Mucosa of rectum (tissue), 2 donors: ENCODE measurements around the gene CD9.

Experiments
- H3K27ac ChIP-seq, 2 donors: one replicate each; pipeline ENCODE4 v1.7.0; 2013; ENCODE audit warnings: inconsistent platforms in 2 of 2, low read depth in 2 of 2, low read length in 2 of 2
- H3K27me3 ChIP-seq, 2 donors: one replicate each; pipeline ENCODE4 v1.7.0; 2013; ENCODE audit warnings: low read length in 2 of 2; ENCODE audit not compliant: control insufficient read depth in 2 of 2, insufficient read depth in 2 of 2
- H3K36me3 ChIP-seq, 2 donors: one replicate each; pipeline ENCODE4 v1.7.0; 2013; ENCODE audit warnings: low read length in 2 of 2; ENCODE audit not compliant: control insufficient read depth in 2 of 2, insufficient read depth in 2 of 2
- H3K4me1 ChIP-seq, 2 donors: one replicate each; pipeline ENCODE4 v1.7.0; 2013; ENCODE audit warnings: low read length in 2 of 2, mild to moderate bottlenecking in 1 of 2; ENCODE audit not compliant: control insufficient read depth in 2 of 2, insufficient read depth in 2 of 2
- H3K4me3 ChIP-seq, 2 donors: one replicate each; pipeline ENCODE4 v1.7.0; 2013; ENCODE audit warnings: low read length in 2 of 2
- H3K9ac ChIP-seq, 2 donors: one replicate each; pipeline ENCODE4 v1.7.0; 2013; ENCODE audit warnings: low read length in 2 of 2, low read depth in 1 of 2, mild to moderate bottlenecking in 1 of 2
- H3K9me3 ChIP-seq, 2 donors: one replicate each; pipeline ENCODE4 v1.7.0; 2013; ENCODE audit warnings: low read length in 2 of 2; ENCODE audit not compliant: control insufficient read depth in 2 of 2
- donor health status: healthy.
- donor health status: Normal muscosa, but diverticular disease.

Gene CD9

DNA sequence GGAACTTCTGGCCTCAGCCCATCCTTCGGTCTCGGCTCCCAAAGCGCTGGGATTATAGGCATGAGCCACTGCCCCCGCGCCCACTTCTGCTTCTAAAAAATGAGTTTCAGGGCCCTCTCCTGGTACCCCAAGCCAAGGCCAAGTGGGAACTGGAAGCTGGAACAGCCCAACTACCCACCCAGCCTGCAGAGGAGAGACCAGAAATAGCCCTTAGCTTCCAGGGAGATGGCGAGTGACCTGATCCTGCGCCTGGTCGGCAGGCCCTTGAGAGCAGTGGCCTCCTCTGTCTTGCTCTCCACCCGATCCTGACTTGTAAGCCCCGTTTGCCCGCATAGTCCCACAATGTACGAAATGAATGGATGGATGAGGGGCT lies 79.0 kb downstream of the CD9 start:
- peak overlapping the region in 1 of 2 donors; percentile 50 for H3K4me3 ChIP-seq
- H3K27ac ChIP-seq, result peak overlapping the region; percentile 76 to 90
- H3K9me3 ChIP-seq, result no peaks in the 10 kb centered on the region
- H3K27me3 ChIP-seq, result no peaks in the 10 kb centered on the region
- H3K4me1 ChIP-seq, result peaks cover 26 to 29% of the 10 kb centered on the region in 2 donors
- no peaks in the 10 kb centered on the region for H3K36me3 ChIP-seq
- peak overlapping the region; percentile 60 to 69 for H3K9ac ChIP-seq

- H3K27ac ChIP-seq, result peak overlapping the region; percentile 59 to 76
- peak overlapping the region in 1 of 2 donors; percentile 69 for H3K9ac ChIP-seq
- no peaks in the 10 kb centered on the region for H3K27me3 ChIP-seq
Observed at GRCh38 chr12:6279631-6280030, 79.4 kb downstream of the CD9 start.

GRCh38 chr12:6280053-6280469 lies 79.9 kb downstream of the CD9 start:
- no peaks in the 10 kb centered on the region for H3K27me3 ChIP-seq
- peaks cover 26 to 33% of the 10 kb centered on the region in 2 donors for H3K4me1 ChIP-seq
- H3K36me3 ChIP-seq, result no peaks in the 10 kb centered on the region
- H3K27ac ChIP-seq, result peak overlapping the region; percentile 59 to 76
- no peak overlapping the region for H3K4me3 ChIP-seq
- peak overlapping the region in 1 of 2 donors; percentile 69 for H3K9ac ChIP-seq
- no peaks in the 10 kb centered on the region for H3K9me3 ChIP-seq

More at GRCh38 chr12:6279631-6280030, 79.4 kb downstream of the CD9 start:
- Histone ChIP-seq H3K4me3 (no peak overlapping the region), H3K9me3 (no peaks in the 10 kb centered on the region), H3K36me3 (no peaks in the 10 kb centered on the region), H3K4me1 (peaks cover 26 to 29% of the 10 kb centered on the region in 2 donors)

DNA sequence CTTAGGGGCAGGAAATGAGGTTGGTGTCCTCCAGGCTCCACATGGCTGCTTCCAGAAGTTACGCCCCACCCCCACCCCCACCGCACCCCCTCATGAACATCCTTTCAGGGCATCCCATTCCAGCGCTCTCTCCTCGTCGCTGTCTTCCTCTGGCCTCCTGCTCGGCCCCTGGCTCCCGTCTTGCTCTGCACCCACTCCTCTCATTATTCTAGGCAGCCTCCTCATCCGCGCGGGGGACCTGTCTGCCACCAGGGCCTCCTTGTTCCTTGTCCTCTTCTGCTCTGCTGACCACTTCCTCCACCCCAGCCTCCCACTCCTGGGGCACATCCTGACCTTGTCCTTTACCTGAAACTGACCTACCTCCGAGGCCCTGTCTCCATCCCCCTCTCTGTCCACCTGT lies 80.5 kb downstream of the CD9 start:
- no peak overlapping the region for H3K4me3 ChIP-seq
- no peaks in the 10 kb centered on the region for H3K36me3 ChIP-seq
- peak overlapping the region in 1 of 2 donors; percentile 69 for H3K9ac ChIP-seq
- H3K27me3 ChIP-seq, result no peaks in the 10 kb centered on the region
- H3K27ac ChIP-seq, result peak overlapping the region in 1 of 2 donors; percentile 59
- H3K9me3 ChIP-seq, result no peaks in the 10 kb centered on the region
- H3K4me1 ChIP-seq, result peaks cover 29 to 38% of the 10 kb centered on the region in 2 donors

- Histone ChIP-seq H3K9me3 (no peaks in the 10 kb centered on the region), H3K36me3 (no peaks in the 10 kb centered on the region), H3K27ac (no peak overlapping the region), H3K27me3 (no peaks in the 10 kb centered on the region), H3K4me1 (peaks cover 29 to 40% of the 10 kb centered on the region in 2 donors), H3K4me3 (no peak overlapping the region), H3K9ac (no peak overlapping the region)
Observed at GRCh38 chr12:6281081-6281809, 81.0 kb downstream of the CD9 start.

DNA sequence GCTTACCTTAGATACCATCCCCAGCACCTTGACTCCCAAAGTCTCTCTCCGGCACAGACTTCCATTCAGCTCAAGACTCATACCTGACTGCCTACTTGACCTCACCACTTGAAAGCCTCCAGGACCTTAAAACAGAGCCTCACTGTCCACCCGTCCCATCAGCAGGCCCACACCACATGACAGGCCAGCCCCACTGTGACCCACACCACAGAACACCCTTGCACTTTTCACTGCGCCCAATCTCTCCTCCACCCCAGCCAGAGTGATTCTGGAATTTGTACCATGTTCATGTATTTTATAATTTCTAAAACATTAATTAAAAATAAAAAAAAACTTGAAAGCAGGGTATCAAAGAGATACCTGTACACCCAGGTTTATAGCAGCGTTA lies 82.2 kb downstream of the CD9 start:
- H3K9ac ChIP-seq, result no peak overlapping the region
- no peaks in the 10 kb centered on the region for H3K27me3 ChIP-seq
- no peak overlapping the region for H3K4me3 ChIP-seq

DNA sequence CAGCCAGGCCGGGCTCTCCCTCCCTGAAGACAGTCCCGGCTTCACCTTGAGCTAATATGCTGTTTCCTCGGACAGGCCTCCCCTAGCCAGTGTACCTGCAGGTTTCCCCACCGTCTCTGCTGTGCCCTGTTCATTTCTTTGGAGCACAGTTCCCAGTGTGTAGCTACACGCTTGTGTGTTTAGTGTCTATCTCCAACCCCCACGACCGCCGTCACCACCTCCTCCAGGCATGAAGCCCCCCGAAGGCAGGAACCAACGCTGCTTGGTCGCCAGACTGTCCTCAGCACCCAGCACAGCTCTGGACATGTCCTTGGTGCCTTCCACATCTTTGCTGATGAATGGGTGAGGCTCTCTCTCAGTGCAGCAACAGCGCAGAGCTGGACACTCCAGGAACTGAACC lies 84.1 kb downstream of the CD9 start:
- Histone ChIP-seq H3K4me1 (peaks cover 13 to 24% of the 10 kb centered on the region in 2 donors), H3K27me3 (no peaks in the 10 kb centered on the region), H3K36me3 (no peaks in the 10 kb centered on the region), H3K9me3 (no peaks in the 10 kb centered on the region), H3K9ac (no peak overlapping the region), H3K4me3 (no peak overlapping the region), H3K27ac (no peak overlapping the region)

More for the DNA sequence above, 82.2 kb downstream of the CD9 start:
- Histone ChIP-seq H3K4me1 (peaks cover 25 to 38% of the 10 kb centered on the region in 2 donors), H3K36me3 (no peaks in the 10 kb centered on the region), H3K27ac (no peak overlapping the region), H3K9me3 (no peaks in the 10 kb centered on the region)

- Histone ChIP-seq H3K9me3 (no peaks in the 10 kb centered on the region), H3K9ac (peak overlapping the region; percentile 41 to 57), H3K27me3 (no peaks in the 10 kb centered on the region), H3K36me3 (no peaks in the 10 kb centered on the region), H3K4me3 (no peak overlapping the region), H3K27ac (no peak overlapping the region), H3K4me1 (peaks cover 7 to 16% of the 10 kb centered on the region in 2 donors)
Observed at GRCh38 chr12:6285063-6285477, 84.9 kb downstream of the CD9 start.

DNA sequence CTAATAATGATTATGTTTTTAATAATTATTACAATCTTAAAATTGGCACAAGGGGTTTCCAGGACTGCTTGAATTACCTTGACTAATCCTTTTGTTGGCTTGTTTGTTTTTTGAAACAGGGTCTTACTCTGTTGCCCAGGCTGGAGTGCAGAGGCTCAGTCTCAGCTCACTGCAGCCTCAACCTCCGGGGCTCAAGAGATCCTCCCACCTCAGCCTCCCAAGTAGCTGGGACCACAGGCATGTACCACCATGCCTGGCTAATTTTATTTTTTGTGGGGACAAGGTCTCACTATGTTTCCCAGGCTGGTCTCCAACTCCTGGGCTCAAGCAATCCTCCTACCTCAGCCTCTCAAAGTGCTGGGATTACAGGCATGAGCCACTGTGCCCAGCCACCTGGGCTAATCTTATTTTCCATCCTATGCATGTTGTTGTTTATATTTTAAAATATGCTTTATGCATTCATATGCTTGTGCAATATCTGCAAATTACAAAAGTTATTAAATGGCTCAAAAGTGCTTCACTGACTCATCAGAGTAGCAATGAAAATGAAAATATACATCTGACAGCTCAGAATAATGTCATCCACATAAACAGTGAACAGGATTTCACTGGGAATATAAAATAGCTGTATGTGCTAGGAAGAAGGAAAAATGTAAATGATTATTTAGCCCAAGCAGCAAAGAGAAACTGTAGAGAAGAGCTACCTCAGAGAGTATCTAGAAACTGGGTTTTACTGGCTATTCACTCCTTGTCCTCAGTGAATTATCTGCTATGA lies 85.5 kb downstream of the CD9 start:
- Histone ChIP-seq H3K4me3 (no peak overlapping the region), H3K27me3 (no peaks in the 10 kb centered on the region), H3K9ac (no peak overlapping the region), H3K27ac (no peak overlapping the region), H3K9me3 (no peaks in the 10 kb centered on the region), H3K4me1 (peaks cover 7 to 12% of the 10 kb centered on the region in 2 donors), H3K36me3 (no peaks in the 10 kb centered on the region)
